GM12891 (cell line): Measurements from ENCODE around the gene LPO.

Source experiments
- POLR2A ChIP-seq: IDR thresholded peaks from 2 replicates; pipeline ENCODE4 v1.6.1; 2011; ENCODE audit warnings: low read depth, low read length, control low read depth
- POLR2AphosphoS5 ChIP-seq: IDR thresholded peaks from 2 replicates; pipeline ENCODE4 v1.6.1; 2011; ENCODE audit warnings: low read depth, low read length, control low read depth
- TAF1 ChIP-seq: IDR thresholded peaks from 2 replicates; pipeline ENCODE4 v1.6.1; 2011; ENCODE audit warnings: low read depth, low read length, control low read depth

DNA sequence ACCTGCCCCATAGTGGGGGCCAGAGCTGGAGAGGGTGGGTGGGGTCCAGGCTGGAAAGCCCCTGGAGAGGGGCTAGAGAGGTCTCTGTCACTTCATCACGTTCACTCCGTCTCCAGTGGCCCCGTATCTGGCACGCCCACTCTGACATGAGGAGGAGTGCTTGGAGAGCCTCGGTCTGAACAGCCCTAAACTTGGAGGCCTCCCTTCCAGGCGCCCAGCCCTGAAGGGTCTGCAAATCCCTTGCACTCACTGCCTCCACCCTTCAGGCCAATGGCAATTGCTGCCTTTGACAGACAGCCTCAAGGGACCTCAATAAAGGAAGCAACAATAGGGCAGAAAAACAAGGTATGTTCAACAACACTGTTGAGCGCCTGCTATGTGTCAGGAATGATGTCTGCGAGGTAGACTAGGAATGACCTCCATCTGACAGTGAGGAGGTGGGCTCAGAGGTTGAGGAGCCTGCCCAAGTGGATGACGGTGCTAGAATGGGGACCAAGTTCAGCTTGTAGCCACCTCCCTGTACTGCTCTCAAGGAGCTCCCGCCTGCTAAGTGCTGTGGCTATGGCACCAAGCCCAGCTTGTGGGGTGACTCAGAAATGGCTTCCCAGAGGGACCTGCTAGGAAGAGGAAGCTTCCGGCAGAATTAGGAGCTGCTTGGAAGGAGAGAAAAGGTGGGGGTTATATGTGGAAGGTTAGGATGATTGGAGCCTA, 48.8 kb upstream of the LPO start:
- TF ChIP-seq POLR2A (no peak), TAF1 (no peak), POLR2AphosphoS5 (no peak)
